Measurements from ENCODE around the gene CTPS2. TPM values are rescaled to one million over a fixed set of nuclear protein-coding genes. Genes with fewer than 3 reads are reported as not detected.
"Not testable (repeated sequence)": the region's sequence is repeated elsewhere in the genome, so short reads cannot be mapped to it uniquely, and the experiment has no call there.

The CTPS2 gene
- polyA plus RNA-seq, 1 donor = 52.2 TPM

DNA sequence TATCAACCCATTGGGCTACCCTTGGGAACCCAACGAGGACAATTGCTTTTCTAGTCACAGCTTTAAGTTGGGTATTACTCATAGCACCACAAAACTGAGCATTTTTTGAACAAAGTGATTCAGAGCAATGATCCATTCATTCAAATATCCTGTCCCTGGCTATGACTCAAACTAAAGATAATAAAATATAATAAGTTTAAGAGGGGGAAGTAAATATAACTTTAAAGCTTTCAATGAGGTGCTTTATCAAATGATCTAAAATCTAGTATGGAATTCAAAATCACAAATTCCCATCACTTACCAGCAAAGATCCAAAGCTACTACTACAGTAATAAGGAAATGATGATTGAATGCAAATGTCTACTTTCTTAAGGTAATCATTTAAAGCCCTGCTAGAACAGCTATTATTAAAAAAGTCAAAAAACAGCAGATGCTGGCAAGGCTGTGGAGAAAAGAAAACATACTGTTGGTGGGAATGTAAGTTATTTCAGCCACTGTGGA is 102.3 kb downstream of the CTPS2 start:
- DNase-seq = no peak

DNA sequence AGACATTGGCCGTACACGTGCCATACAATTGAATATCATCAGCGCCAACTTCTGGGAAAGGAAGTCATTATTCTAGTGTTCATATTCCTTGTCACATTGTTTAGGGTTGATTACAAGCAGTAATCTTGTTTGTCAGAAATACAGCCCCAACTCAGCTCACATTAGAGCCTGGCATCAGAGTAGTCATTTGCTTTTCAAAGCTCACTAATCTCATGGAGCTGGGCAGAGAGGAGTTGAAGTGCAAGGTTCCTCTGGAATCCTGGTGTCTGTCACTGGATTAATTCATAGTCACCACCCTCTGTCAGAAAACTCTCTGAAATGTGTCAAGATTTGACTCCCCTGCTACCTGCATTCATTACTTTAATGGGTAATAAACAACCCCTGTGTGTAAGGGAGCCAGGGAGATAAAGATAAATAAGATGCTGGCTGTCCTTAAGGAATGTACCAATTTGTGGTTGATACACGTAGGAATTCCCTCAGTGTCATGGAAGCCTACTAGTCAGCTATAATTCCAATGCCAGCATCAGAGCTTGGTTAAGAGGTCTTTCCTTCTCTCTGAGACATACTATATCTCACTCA is 106.2 kb downstream of the CTPS2 start:
- no peak for DNase-seq

DNA sequence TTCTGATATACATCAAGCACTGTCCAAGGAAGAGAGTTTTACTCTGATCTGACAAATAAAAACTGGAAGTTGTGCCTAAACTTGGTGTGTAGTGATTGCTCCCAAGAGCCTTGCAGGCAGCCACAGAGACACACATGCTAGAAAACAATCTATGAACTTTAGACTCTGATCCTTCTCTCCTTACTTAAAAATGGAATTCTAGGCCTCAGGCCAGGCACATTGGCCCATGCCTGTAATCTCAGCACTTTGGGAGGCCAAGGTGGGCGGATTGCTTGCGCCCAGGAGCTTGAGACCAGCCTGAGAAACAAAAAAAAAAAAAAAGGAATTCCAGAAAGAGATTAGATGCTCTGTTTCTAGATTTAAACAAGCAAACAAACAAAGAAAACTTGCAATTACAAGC is 108.1 kb downstream of the CTPS2 start:
- no peak for DNase-seq

DNA sequence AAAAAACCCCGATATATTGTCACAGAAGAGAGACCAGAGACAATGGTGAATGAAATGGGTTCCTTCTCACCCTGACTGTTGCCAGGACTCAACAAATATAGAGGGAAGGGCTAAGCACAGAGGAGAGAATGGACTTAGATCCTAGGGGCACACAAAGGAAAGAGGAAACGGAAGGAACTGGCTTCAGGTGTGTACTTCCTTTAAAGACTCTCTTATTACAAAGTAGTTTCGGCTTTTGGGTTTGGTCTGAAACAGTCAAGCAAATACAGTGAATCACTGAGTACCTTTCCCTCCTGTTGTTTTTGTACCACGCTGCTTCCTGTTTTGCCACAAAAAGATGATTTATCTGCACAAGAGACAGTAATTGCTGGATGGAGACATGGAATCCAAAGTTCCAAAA is 108.6 kb downstream of the CTPS2 start:
- no peak for DNase-seq

DNA sequence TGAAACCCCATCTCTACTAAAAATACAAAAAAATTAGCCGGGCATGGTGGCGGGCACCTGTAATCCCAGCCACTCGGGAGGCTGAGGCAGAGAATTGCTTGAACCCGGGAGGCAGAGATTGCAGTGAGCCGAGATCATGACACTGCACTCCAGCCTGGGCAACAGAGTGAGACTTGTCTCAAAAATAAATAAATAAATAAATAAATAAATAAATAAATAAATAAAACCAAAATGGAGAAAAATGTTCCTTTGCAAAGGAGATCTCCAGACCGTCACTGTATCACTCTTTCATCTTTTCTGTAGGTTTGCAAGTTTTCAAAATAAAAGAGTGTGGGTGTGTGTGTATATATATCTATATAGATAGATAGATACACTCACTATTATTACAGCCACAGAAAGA is 109.2 kb downstream of the CTPS2 start:
- DNase-seq = not testable (repeated sequence)

DNA sequence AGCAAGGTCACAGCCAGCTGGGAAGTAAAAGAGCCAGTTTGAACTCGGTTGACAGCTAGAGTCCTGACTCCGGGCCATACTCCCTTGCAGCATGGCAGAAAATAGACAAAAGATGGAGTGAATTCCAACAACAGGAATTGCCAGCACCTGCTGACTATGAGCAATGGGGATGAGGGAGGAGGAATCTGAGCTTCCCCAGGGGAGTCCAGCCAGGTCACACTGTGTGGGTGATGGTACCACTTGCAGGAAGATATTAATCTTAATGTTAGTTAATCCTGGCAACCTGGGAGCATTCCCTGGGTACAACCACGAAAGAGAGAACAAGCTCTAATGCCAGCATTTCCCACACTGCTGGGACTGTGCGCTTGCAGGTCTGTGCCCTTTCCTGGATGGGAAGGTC is 110.6 kb downstream of the CTPS2 start:
- DNase-seq = no peak

DNA sequence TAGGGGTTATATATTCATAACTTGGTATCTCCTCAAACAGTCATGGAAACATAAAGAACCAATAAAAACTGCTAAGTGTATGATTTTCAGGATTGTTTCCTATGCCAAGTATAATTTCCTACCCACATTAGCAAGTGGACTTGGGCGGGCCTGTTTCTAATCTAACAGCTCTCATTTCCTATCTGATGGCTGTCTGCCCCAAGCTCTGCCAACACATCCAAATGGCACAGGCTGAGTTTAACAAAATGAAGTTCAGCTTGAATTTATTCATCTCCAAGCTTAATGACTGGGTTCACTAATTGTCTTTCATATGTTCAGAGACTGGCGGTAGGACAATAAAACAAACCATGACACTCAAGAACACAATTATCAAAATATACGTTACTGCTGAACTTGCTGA is 118.0 kb downstream of the CTPS2 start:
- no peak for DNase-seq

DNA sequence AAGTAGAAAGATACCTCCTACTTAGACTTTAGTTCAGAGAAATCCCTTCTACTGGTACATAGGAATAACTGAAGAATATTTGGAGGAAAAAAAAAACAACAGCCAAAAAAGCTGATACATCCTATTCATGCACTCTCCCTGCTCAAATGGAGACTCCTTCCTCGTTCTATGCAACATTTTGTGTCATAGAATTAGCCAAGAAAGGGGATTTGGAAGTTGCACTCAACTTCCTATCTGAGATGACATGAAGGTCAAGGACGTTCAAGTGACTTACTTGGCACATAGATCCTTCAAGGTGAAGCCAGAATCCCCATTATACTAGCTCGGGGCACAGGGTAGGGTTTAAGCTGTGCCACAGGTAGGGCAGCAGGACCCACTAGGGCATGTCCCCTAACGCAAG is 118.7 kb downstream of the CTPS2 start:
- DNase-seq = no peak

DNA sequence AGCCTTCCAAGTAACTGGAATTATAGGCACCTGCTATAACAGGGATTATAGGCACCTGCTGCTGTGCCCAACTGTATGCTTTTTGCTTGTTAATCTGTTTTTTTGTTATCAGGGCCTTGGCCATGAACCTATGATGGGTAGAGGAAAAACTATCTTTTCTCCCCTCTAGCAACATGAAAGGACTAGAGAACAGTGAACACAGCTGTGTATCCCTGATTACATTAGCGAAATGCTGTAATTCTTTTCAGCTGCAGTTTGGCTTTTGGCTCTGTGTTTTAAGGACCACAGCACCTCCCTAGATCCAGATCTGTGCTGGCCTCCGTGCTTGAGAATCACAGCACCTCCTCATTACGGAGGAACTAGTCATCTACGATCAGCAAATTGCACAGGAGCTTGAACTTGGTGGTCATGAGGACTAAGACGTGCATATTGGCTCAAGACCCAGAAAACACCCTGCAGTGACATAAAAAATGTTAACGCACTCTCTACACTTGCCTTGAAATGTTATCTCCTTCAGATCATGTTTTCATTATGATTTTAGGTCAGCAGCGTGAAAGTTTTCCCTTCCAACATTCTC is 120.2 kb downstream of the CTPS2 start:
- DNase-seq = no peak

DNA sequence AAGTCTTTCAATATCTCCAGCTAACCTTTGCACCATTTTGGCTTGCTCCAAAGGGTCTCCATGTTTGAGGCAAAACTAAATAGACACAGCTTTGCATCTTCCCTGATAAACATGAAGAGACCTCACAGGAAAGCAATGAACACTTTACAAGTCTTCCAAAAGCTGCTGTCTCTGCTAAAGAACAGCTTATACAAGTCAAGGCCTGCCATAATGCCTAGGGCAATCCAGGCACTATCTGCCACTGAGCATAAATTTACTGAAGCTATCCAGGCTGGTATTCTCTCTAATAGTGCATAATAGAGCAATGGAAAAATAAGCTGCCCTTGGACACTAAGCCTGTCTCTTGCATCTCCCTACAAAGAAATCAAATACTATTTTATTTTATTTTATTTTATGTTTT is 122.6 kb downstream of the CTPS2 start:
- no peak for DNase-seq

DNA sequence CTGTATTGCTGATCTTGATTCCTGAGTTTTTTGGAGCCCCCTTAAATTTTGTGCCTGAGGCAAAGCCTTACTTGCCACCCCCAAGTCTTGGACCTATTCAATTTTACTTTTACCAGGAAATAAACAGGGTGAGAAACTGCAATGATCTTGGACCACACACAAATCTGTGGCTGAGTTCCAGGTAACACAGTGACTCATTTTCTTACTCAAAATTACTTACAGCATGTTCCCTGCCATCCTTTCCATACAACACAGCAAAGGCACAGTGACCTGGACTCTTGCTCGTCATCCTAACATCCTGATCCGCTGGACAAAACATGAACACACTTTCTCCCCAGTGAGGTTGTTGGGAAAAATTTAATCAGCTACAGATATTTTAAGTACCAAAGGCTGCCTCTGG is 123.3 kb downstream of the CTPS2 start:
- no peak for DNase-seq

DNA sequence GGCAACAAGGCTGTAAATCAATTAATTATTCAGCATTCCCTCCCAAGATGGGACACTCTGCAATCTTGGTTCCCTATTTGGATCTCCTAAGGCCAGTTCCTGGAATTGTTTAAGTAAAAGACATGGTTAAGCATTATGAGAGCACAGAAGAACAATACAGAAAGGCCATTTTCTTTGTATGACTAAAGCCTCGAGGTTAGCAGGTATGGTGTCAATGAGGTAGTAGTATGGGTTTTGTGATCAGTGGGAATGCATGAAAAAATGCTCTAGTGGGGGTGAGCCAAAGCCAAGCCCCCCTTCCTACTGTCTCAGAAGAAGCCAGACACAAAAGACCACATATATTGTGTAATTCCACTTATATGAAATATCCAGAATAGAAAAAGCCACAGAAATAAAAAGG is 124.2 kb downstream of the CTPS2 start:
- DNase-seq = no peak

DNA sequence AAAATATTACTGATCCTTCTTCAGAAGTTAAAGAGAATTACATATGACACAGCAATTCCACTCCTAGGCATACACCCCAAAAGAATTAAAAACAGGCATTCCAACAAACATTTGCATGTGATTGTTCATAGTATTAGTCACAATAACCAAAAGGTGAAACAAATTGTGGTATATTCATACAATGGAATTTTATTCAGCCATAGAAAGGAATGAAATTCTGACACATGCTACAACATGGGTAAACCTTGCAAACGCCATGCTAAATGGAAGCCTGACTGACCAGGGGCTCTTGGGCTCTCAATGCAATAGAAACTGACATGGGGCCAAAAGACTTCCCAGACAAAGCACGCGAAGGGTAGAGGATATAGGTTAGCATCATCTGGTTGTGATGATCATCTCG is 124.6 kb downstream of the CTPS2 start:
- no peak for DNase-seq

DNA sequence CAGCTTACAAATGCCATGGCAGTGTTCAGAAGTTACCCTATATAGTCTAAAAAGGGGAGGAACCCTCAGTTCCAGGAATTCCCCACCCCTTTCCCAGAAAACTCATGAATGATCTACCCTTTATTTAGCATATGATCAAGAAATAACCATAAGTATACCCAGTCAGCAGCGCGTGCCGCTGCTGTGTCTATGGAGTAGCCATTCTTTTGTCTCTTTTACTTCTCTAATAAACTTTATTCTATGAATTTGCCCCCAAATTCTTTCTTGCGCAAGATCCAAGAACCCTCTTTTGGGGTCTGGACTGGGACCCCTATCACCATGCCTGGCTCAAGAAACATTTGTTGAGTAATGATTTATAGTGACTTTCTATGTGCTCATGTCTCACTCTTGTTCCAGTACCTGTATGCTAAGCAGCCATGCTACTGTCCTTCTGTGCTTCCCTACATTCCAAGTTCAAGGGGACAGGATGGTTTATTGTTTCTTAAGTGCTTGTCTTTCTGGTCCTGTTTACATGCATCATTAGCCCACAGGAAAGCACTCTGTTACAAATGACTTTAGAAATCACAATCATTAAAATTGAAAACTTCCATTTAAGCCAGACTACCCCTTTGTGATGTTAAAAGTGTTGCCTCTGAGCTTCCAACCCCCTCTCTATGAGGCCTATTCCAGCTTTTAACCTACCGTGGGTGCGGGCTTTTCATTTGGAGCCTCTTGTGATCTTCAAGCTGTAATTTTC is 125.9 kb downstream of the CTPS2 start:
- no peak for DNase-seq

DNA sequence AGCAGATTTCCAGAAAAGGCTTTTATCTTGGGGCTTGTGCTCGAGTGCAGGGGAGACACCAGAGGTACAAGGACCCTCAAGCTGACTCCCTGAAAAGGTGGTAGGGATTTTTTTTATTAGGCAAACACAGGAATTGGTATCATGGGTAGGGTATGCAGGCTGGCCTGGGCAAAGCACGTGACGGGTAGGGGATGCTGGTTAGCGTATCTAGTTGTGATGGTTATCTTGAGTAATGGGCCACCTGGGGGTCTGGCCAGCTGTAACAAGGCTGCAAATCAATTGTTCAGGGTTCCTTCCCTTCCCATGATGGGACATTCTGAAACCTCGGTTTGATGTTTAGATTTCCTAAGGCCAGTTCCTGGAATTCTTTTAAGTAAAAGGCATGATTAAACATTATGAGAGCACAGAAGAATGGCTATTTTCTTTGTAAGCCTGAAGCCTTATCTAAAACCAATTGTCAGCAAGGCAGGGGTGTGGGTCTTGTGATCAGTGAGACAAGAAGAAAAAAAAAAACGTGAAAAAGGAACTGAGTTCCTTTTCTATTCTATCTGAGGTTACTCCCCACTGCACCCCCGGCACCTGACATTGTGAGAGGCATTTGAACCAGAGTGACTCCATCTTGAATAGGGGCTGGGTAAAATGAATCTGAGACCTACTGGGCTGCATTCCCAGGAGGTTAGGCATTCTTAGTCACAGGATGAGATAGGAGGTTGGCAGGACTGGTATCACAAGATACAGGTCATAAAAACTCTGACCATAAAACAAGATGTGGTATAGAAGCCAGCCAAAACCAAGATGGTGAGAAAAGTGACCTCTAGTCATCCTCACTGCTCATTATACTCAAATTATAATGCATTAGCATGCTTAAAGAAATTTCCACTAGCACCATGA is 126.7 kb downstream of the CTPS2 start:
- no peak for DNase-seq

DNA sequence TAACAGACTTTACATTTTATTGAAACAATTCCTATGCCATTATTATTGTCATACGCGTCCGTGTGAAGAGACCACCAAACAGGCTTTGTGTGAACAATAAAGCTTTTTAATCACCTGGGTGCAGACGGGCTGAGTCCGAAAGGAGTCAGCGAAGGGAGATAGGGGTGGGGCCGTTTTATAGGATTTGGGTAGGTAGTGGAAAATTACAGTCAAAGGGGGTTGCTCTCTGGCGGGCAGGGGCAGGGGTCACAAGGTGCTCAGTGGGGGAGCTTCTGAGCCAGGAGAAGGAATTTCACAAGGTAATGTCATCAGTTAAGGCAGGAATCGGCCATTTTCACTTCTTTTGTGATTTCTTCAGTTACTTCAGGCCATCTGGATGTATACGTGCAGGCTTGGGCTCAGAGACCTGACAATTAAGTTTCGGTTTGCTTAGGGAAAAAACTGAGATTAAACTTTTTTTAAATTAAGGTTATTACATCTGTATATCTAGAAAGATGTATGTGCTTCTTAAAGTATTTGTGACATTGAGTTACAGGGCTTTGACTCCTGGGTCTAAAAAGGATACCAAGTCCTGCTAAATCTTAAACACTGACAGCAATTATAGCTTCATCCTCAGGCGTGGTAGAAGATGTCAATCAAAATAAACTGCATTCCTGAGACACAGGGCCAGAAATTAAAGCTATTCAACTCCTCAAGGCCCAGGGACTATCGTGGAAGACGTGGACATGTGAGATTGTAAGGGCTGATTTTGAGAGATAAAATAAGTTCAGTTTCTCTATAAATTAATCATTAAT is 132.3 kb downstream of the CTPS2 start:
- not testable (repeated sequence) for DNase-seq

DNA sequence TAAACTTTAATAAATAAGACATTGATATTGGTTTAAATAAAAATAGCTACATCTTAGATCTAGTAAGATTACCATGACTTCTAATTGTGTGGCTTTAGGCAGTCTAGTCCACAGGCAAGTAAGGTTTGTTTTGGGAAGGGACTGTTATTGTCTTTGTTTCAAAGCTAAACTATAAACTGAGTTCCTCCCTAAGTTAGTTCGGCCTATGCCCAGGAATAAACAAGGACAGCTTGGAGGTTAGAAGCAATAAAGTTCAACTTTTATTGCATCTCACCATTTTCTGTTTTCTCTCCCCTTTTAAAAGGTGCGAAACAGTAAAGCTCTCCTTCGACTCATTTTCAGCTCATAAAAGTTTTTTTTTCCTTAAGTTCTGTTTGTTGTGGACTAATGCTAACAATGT is 133.0 kb downstream of the CTPS2 start:
- DNase-seq = no peak

DNA sequence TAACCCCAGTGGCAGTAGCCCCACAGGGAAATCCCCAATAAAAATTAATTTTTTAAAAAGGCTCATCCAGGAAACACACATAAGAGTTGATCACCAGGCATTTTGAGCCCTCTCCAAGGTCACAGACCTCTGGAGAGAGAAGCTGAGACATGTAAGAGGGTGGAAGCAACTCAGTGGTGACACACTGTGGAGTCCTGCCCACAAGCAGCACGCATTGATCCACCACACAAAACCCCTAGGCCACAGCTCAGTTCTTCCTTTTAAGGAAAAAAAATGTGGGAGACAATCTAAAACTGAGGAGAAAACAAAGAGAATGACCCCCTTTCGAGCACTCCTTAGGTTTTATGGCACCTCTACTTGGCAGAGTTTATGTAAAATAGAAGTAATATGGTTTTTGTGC is 134.3 kb downstream of the CTPS2 start:
- DNase-seq = no peak

DNA sequence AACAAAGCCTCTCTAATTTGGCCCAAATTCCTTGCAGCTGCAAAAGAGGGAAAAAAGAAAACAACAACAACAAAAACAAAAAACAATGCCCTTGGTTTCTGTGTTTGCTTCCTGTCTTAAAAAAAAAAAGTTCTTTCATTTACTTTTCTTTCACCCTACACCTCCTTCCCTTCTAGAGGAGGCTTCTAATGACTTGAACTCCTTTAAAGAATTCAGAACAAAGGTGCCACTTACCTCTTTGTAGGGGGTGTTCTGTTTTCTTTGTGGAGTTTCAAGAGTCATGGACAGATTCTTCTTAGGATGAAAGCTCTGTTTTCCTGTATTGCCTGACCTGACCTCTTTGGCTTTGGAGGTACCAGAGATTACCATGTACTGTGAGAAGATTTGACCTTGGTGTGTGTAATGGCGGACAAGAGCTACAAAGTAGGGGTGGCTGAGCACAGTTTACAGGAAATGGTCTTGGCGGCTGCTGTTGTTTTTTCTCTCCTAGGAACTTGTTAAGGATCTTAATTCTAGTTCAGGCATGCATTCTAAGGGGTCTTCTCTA is 134.9 kb downstream of the CTPS2 start:
- no peak for DNase-seq

DNA sequence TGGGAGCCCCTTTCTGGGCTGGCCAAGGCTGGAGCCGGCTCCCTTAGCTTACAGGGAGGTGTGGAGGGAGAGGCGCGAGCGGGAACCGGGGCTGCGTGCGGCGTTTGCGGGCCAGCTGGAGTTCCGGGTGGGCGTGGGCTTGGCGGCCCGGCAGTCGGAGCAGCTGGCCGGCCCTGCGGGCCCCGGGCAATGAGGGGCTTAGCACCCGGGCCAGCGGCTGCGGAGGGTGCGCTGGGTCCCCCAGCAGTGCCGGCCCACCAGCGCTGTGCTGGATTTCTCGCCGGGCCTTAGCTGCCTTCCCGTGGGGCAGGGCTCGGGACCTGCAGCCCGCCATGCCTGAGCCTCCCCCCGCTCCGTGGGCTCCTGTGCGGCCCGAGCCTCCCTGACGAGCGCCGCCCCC is 137.1 kb downstream of the CTPS2 start:
- DNase-seq = not testable (repeated sequence)

DNA sequence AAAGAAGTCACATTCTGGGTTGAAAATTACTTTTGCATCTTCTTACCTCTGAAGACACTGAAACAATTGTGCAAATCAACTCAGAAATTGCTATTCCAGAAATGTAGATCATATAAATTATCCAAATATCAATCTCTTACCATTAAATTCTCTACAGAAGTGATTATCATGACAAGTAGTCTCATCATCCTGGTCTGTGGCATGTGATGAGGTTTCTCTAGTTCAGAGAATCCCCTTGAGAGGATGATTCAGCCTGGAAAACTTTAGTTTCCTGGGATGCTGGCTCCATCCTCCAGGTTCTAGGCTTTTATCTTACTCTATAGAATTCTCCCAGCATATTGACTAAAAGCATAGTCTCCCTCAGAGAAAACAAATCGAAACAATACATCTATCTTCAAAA is 138.7 kb downstream of the CTPS2 start:
- no peak for DNase-seq

DNA sequence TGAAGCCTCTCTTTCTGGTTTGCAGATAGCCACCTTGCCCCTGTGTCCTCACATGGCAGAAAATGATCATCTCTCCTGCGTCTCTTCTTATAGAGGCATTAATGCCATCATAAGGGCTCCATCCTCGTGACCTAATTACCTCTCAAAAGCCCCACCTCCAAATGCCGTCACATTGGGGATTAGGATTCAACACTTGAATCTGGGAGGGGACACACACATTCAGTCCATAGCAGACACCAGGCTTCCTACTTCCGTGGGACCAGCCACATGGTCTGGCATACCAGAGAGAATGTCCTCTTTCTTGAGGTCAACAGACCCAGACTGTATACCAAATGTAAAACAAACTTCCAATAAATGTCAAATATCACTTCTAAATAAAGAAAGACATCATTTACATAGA is 144.8 kb downstream of the CTPS2 start:
- DNase-seq = no peak

Data from left kidney (tissue), 2 donors.